Measurements from ENCODE around the gene LRMDA.

LRMDA gene

DNA sequence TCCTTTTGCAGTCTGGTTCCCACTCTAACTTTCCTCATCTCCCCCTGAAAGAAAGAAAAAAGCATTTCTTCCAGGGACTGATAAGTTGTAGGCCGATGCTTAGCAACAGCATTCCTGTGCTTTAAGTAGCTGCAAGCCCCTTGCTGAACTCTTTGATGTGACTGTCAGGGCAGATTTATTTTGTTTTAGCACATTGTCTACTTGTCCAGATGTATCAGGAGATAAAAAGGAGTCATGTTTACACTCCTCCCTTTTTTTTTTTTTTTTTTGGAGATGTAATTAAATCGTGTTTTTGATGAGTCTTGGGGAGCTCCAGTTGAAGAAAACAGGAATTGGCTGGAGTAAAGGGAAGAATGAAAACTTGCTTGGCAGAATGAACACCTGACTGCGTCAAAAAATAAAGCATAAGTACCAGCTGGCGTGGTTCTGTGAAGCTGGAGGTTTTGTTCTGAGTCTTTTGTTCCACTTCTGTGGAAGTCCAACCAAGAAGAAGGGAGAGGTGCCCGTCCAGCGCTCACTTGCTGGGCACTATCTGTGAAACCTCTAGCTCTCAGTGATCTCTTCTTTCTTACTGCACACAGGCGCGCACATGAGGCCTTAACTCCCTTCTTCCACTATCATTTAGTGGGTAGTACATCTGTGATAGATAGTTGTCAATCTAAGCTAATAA, 871.7 kb downstream of the LRMDA start:
- H4K91ac ChIP-seq (ENCODE audit: low read length): no peak overlapping the region
- peak overlapping the region; percentile 31 for H2AK5ac ChIP-seq (ENCODE audit: low read length, severe bottlenecking)
- peak overlapping the region; percentile 37 to 46 for H2BK12ac ChIP-seq (ENCODE audit: low read length in 2 of 2)
- no peak overlapping the region for H3K23ac ChIP-seq (ENCODE audit: low read length in 2 of 2)
- H3K79me1 ChIP-seq (replicated peaks; ENCODE audit: low read length, poor library complexity, severe bottlenecking): no peaks in the 10 kb centered on the region
- no peak overlapping the region for H2BK5ac ChIP-seq (ENCODE audit: low read depth, low read length, poor library complexity, severe bottlenecking)
- peak; percentile 82 for DNase-seq
- H3K9ac ChIP-seq (ENCODE audit: low read length): peak overlapping the region; percentile 8
- no peak overlapping the region for H2BK120ac ChIP-seq (ENCODE audit: low read depth, low read length)
- H3K36me3 ChIP-seq (ENCODE audit: control insufficient read depth in 1 of 2, insufficient read depth in 2 of 2, low read depth in 1 of 2, low read length in 2 of 2): no peaks in the 10 kb centered on the region
- 20% methylated on average over 4 of the region's 8 CpGs for WGBS
- peaks cover 4% of the 10 kb centered on the region for H3K4me1 ChIP-seq (ENCODE audit: control insufficient read depth, insufficient read depth, low read depth, low read length)
- H4K8ac ChIP-seq (ENCODE audit: low read length): no peak overlapping the region
- no peak overlapping the region for H3K14ac ChIP-seq (ENCODE audit: low read length in 2 of 2)
- H3K4me2 ChIP-seq (ENCODE audit: low read length, poor library complexity, severe bottlenecking): no peak overlapping the region
- no peaks in the 10 kb centered on the region for H3K27me3 ChIP-seq (ENCODE audit: control insufficient read depth in 1 of 2, insufficient read depth in 1 of 2, low read length in 2 of 2)
- H3K18ac ChIP-seq (ENCODE audit: low read depth in 1 of 2, low read length in 2 of 2): peak overlapping the region; percentile 48 to 81
- no peak overlapping the region for H2BK15ac ChIP-seq (ENCODE audit: low read depth, poor library complexity, severe bottlenecking)
- no peak overlapping the region for H3K4me3 ChIP-seq (ENCODE audit: insufficient read depth in 1 of 2, low read depth in 1 of 2, low read length in 2 of 2)
- no peaks in the 10 kb centered on the region for H3K9me3 ChIP-seq (ENCODE audit: control insufficient read depth, low read length)
- H3K4ac ChIP-seq (ENCODE audit: low read depth in 1 of 2, low read length in 2 of 2): peak overlapping the region in 1 of 2 experiments; percentile 97
- H2AFZ ChIP-seq (ENCODE audit: low read depth, low read length): no peak overlapping the region
- peak overlapping the region; percentile 51 for H3K27ac ChIP-seq (ENCODE audit: low read length, poor library complexity, severe bottlenecking)

DNA sequence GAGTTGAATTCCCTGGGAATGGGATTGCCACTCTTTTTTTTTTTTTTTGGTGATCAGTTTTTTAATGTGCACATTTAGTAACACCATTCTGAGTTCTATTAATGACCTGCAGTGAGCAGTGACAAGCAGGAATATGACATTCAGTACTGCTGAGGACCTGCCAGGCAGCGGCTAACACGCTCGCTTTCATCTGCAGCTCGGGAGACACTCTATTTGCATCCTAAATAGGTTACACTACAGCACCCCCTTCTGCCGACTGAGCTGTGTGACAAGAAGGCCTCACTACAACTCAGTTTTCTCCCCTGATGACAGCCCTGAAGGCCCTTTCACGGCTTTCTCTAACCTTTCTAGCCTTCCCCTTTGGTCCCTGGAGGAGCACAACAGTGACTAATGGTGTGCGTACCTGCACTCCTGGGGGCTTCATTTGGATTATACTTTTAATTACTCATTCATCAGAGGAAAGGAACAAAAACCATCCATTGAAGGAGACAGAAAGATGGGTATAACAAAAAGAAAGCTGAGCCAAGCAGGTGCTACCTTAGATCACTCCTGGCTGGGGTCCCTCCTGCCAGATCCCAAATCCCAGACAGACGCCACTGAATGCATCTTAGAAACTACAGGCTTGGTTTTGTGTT, 872.4 kb downstream of the LRMDA start:
- Histone ChIP-seq H3K14ac (ENCODE audit: low read length in 2 of 2) (no peak overlapping the region), H4K91ac (ENCODE audit: low read length) (no peak overlapping the region), H3K27me3 (ENCODE audit: control insufficient read depth in 1 of 2, insufficient read depth in 1 of 2, low read length in 2 of 2) (no peaks in the 10 kb centered on the region), H3K36me3 (ENCODE audit: control insufficient read depth in 1 of 2, insufficient read depth in 2 of 2, low read depth in 1 of 2, low read length in 2 of 2) (no peaks in the 10 kb centered on the region), H2AK5ac (ENCODE audit: low read length, severe bottlenecking) (peak overlapping the region; percentile 9), H4K8ac (ENCODE audit: low read length) (no peak overlapping the region), H3K4me3 (ENCODE audit: insufficient read depth in 1 of 2, low read depth in 1 of 2, low read length in 2 of 2) (no peak overlapping the region), H2AFZ (ENCODE audit: low read depth, low read length) (no peak overlapping the region), H3K18ac (ENCODE audit: low read depth in 1 of 2, low read length in 2 of 2) (peak overlapping the region; percentile 40 to 85), H3K27ac (ENCODE audit: low read length, poor library complexity, severe bottlenecking) (no peak overlapping the region), H3K23ac (ENCODE audit: low read length in 2 of 2) (no peak overlapping the region), H3K79me1 (replicated peaks; ENCODE audit: low read length, poor library complexity, severe bottlenecking) (no peaks in the 10 kb centered on the region), H3K4ac (ENCODE audit: low read depth in 1 of 2, low read length in 2 of 2) (peak overlapping the region; percentile 3 to 52), H2BK15ac (ENCODE audit: low read depth, poor library complexity, severe bottlenecking) (no peak overlapping the region), H2BK12ac (ENCODE audit: low read length in 2 of 2) (peak overlapping the region; percentile 2 to 97), H2BK5ac (ENCODE audit: low read depth, low read length, poor library complexity, severe bottlenecking) (peak overlapping the region; percentile 74), H3K9me3 (ENCODE audit: control insufficient read depth, low read length) (no peaks in the 10 kb centered on the region), H3K9ac (ENCODE audit: low read length) (no peak overlapping the region), H3K4me2 (ENCODE audit: low read length, poor library complexity, severe bottlenecking) (no peak overlapping the region), H2BK120ac (ENCODE audit: low read depth, low read length) (peak overlapping the region; percentile 44), H3K4me1 (ENCODE audit: control insufficient read depth, insufficient read depth, low read depth, low read length) (peaks cover 1% of the 10 kb centered on the region)
- WGBS: 24% methylated on average over 8 of the region's 8 CpGs
- DNase-seq: peak; percentile 89

DNA sequence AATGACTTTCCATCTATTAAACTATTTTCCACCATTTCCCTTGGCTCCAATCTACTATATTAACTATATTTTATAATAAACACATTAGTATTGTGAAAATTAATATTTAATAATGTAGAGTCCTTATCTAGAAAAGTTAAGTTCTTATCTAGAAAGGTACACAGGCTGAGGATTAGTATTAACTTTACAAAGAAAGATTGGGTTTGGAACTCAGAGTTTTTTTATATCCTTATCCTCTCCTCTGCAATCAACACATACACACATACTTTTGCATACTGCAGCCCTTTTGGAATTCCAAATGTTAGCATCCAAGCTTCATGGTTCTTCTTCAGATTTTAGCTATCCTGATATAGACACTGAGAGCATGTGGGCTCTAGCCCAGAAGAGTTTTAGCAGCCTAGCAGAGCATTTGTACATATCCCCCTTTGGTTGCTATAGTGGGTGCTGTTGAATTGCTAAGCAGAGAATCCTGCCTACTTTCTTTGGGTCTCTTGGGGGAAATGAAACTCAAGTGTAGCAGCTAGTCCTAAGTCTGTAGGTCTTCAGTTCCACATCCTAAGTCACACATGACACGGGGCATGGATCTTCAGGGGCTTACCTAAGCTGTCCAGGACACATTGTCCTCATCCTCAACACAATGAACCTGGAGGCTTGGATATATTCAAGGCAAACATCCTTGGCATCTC, 874.6 kb downstream of the LRMDA start:
- Histone ChIP-seq H3K27ac (ENCODE audit: low read length, poor library complexity, severe bottlenecking) (no peak overlapping the region), H3K4me2 (ENCODE audit: low read length, poor library complexity, severe bottlenecking) (no peak overlapping the region), H3K9ac (ENCODE audit: low read length) (no peak overlapping the region), H2BK15ac (ENCODE audit: low read depth, poor library complexity, severe bottlenecking) (no peak overlapping the region), H2BK5ac (ENCODE audit: low read depth, low read length, poor library complexity, severe bottlenecking) (no peak overlapping the region), H2AFZ (ENCODE audit: low read depth, low read length) (no peak overlapping the region), H3K14ac (ENCODE audit: low read length in 2 of 2) (peak overlapping the region in 1 of 2 experiments; percentile 19), H2AK5ac (ENCODE audit: low read length, severe bottlenecking) (no peak overlapping the region), H3K9me3 (ENCODE audit: control insufficient read depth, low read length) (no peaks in the 10 kb centered on the region), H3K23ac (ENCODE audit: low read length in 2 of 2) (no peak overlapping the region), H2BK120ac (ENCODE audit: low read depth, low read length) (peak overlapping the region; percentile 64), H4K91ac (ENCODE audit: low read length) (peak overlapping the region; percentile 12), H3K79me1 (replicated peaks; ENCODE audit: low read length, poor library complexity, severe bottlenecking) (no peaks in the 10 kb centered on the region), H3K36me3 (ENCODE audit: control insufficient read depth in 1 of 2, insufficient read depth in 2 of 2, low read depth in 1 of 2, low read length in 2 of 2) (no peaks in the 10 kb centered on the region), H3K27me3 (ENCODE audit: control insufficient read depth in 1 of 2, insufficient read depth in 1 of 2, low read length in 2 of 2) (no peaks in the 10 kb centered on the region), H2BK12ac (ENCODE audit: low read length in 2 of 2) (peak overlapping the region; percentile 93 to 99), H3K4me3 (ENCODE audit: insufficient read depth in 1 of 2, low read depth in 1 of 2, low read length in 2 of 2) (no peak overlapping the region), H3K4ac (ENCODE audit: low read depth in 1 of 2, low read length in 2 of 2) (peak overlapping the region in 1 of 2 experiments; percentile 75), H3K4me1 (ENCODE audit: control insufficient read depth, insufficient read depth, low read depth, low read length) (no peaks in the 10 kb centered on the region), H4K8ac (ENCODE audit: low read length) (no peak overlapping the region), H3K18ac (ENCODE audit: low read depth in 1 of 2, low read length in 2 of 2) (peak overlapping the region; percentile 47 to 91)
- DNase-seq: no peak
- 0% methylated on average over 1 of the region's 1 CpG for WGBS

DNA sequence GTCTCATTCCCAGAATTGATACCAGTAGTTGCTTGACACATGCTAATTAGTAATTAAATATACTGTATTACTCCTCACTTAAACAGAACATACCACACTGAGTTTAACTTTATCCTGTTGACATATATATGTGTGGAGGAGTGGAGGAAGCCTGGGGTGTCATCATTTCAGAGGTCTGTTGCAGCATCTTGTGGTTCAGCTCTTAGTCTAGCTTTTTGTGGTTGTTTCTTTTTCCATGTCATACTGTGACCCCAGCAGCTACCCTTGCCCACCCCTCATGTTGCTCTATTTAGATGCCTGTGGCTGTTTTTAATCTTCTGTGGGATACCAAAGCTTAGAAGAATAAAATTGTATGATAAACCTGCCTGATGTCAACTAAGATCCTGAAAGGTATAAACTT, 875.4 kb downstream of the LRMDA start:
- no peak overlapping the region for H3K4me2 ChIP-seq (ENCODE audit: low read length, poor library complexity, severe bottlenecking)

More for the DNA sequence above, 875.4 kb downstream of the LRMDA start:
- no peaks in the 10 kb centered on the region for H3K4me1 ChIP-seq (ENCODE audit: control insufficient read depth, insufficient read depth, low read depth, low read length)
- H4K91ac ChIP-seq (ENCODE audit: low read length): no peak overlapping the region
- H3K27me3 ChIP-seq (ENCODE audit: control insufficient read depth in 1 of 2, insufficient read depth in 1 of 2, low read length in 2 of 2): no peaks in the 10 kb centered on the region
- H2BK12ac ChIP-seq (ENCODE audit: low read length in 2 of 2): no peak overlapping the region
- H3K4ac ChIP-seq (ENCODE audit: low read depth in 1 of 2, low read length in 2 of 2): peak overlapping the region in 1 of 2 experiments; percentile 95
- no peak overlapping the region for H3K23ac ChIP-seq (ENCODE audit: low read length in 2 of 2)
- no peak overlapping the region for H2AK5ac ChIP-seq (ENCODE audit: low read length, severe bottlenecking)
- peak overlapping the region in 1 of 2 experiments; percentile 96 for H3K18ac ChIP-seq (ENCODE audit: low read depth in 1 of 2, low read length in 2 of 2)
- H3K79me1 ChIP-seq (replicated peaks; ENCODE audit: low read length, poor library complexity, severe bottlenecking): no peaks in the 10 kb centered on the region
- H2BK15ac ChIP-seq (ENCODE audit: low read depth, poor library complexity, severe bottlenecking): peak overlapping the region; percentile 73
- H2BK120ac ChIP-seq (ENCODE audit: low read depth, low read length): no peak overlapping the region
- H4K8ac ChIP-seq (ENCODE audit: low read length): no peak overlapping the region
- no peak overlapping the region for H3K27ac ChIP-seq (ENCODE audit: low read length, poor library complexity, severe bottlenecking)
- peak; percentile 93 for DNase-seq
- H2BK5ac ChIP-seq (ENCODE audit: low read depth, low read length, poor library complexity, severe bottlenecking): no peak overlapping the region
- no peak overlapping the region for H2AFZ ChIP-seq (ENCODE audit: low read depth, low read length)
- H3K4me3 ChIP-seq (ENCODE audit: insufficient read depth in 1 of 2, low read depth in 1 of 2, low read length in 2 of 2): no peak overlapping the region
- H3K36me3 ChIP-seq (ENCODE audit: control insufficient read depth in 1 of 2, insufficient read depth in 2 of 2, low read depth in 1 of 2, low read length in 2 of 2): no peaks in the 10 kb centered on the region
- H3K9ac ChIP-seq (ENCODE audit: low read length): no peak overlapping the region
- no peaks in the 10 kb centered on the region for H3K9me3 ChIP-seq (ENCODE audit: control insufficient read depth, low read length)
- H3K14ac ChIP-seq (ENCODE audit: low read length in 2 of 2): no peak overlapping the region

All from mesenchymal stem cell (in vitro differentiated cells and primary cell).